ENCODE measurements around the gene PJA2.

PJA2 gene

GRCh38 chr5:109347252-109347888 is 62.4 kb downstream of the PJA2 start:
- no peak for DNase-seq (ENCODE audit: low read depth)

- no peak for DNase-seq (ENCODE audit: low read depth)
Observed at GRCh38 chr5:109345699-109346098, 64.1 kb downstream of the PJA2 start.

- no peak for DNase-seq (ENCODE audit: low read depth)
Observed at GRCh38 chr5:109340351-109340750, 69.4 kb downstream of the PJA2 start.

DNA sequence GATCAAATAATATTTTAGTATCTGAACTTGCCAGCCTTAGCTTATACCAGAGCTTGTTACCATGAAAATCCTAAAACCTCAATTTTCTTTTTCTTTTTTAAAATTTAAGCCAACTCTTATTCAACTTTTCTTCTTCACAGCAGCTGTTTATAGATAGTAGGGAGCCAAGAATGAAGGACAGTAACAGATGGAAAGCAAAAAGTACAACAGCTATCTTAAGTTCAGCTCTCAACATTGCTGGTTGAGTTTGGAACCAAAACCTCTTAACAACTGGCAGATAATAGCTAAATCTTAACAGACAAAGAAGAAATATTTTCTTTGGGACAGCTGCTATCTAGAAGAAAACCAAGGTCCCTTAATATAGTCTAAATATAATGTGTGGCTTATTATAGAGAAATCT is 74.7 kb downstream of the PJA2 start:
- no peak for DNase-seq (ENCODE audit: low read depth)

GRCh38 chr5:109334056-109334455 is 75.7 kb downstream of the PJA2 start:
- DNase-seq (ENCODE audit: low read depth): no peak

DNA sequence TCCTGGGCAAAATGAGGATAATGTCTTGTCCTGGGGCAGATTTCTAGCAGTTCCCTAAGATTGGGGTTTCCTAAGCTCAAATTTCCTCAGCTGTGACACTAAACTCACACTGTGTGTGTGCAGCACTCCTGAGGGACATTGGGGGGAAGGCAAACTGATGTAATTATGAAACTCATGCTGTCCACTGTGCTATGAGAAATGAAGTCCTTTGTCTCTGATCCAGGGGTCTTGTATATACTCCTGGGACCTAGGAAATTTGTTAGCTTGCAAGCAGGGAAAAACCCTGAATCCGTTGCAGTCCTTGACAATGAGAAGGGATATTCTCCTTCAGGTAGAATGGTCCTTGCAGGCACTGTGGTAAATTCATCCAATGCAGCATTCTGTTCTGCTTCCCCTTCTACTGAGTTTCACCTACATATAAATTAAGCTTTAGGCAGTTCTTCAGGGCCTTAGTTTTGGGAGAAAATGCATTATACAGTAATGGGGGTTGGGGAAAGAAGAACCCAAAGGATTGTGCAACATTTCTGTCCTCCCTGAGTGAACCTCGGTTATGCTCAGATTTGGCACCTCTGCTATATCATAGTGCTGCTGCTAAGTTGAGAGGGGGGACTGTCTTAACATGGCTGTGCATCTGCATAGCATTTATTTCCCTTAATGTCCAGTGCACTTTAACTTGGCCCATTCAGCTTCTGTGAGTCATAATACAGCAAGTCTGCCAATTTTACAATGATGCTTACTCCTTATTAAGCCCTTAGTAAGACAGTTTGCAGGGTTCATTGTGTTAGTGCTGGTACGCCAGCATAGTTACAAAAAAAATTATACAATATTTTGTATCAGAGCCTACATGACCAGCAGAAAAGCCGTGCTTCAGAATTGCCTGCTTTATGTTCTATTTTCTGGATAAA is 80.2 kb downstream of the PJA2 start:
- DNase-seq (ENCODE audit: low read depth): no peak

- no peak for DNase-seq (ENCODE audit: low read depth)
Observed at GRCh38 chr5:109328626-109329025, 81.1 kb downstream of the PJA2 start.

- DNase-seq (ENCODE audit: low read depth): no peak
Observed at GRCh38 chr5:109327570-109327969, 82.2 kb downstream of the PJA2 start.

DNA sequence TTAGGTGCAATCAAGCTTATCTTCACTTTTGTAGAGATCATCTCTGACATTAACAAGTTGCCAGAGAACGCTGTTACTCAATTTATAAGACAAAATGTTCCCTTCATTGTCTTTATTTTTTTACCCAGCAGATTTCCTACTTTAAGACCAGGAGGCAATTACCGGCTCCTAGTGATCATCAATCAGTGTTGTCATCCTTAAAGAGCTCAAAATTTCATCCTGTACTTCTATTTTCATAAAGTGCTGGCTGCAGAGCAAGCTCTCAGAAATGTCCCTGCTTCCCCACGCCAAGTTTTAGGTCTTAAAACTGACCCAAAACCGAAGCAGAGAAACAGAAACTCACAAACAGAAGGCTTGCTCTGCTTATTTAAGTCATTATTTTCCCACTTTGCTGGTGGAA is 82.9 kb downstream of the PJA2 start:
- DNase-seq (ENCODE audit: low read depth): no peak

- DNase-seq (ENCODE audit: low read depth): no peak
Observed at GRCh38 chr5:109325456-109325855, 84.3 kb downstream of the PJA2 start.

DNA sequence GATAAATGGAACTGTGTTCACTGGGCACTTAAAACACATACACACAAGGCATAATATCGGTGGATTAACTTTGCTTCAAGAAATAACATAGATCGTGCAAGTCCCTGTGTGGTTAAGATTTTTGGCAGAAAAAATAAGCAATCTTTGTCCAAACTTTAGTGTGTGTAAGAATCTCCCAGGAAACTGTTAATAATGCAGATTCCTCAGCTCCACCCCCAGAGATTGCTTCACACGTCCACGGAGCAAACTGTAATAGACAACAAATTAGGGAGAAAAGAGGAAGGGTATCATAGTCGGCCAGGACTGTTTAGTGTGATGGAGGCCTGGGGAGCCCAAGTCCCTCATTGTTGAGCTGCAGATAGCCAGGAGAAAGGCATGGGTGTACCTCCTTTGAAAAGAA is 84.8 kb downstream of the PJA2 start:
- DNase-seq (ENCODE audit: low read depth): no peak

GRCh38 chr5:109324351-109324750 is 85.4 kb downstream of the PJA2 start:
- no peak for DNase-seq (ENCODE audit: low read depth)

DNA sequence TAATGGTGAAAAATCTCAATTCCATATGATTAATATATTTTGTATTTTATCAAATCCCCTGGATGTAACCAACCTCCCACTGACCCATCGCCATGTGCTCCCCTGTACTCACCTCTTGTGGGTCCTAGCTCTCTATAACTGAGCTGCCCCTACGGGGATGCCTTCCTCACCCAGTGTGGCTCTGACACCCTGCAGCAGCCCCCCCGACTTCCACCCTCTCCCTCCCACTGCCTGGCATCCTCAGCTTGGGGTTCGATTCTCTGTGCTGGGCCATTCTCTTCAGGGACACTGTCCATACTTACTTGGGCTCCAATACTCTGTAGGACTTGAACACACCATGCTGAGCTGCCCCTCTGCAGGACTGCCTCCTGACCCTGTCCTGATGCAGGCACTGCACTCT is 87.1 kb downstream of the PJA2 start:
- no peak for DNase-seq (ENCODE audit: low read depth)

- no peak for DNase-seq (ENCODE audit: low read depth)
Observed at GRCh38 chr5:109319351-109319750, 90.4 kb downstream of the PJA2 start.

DNA sequence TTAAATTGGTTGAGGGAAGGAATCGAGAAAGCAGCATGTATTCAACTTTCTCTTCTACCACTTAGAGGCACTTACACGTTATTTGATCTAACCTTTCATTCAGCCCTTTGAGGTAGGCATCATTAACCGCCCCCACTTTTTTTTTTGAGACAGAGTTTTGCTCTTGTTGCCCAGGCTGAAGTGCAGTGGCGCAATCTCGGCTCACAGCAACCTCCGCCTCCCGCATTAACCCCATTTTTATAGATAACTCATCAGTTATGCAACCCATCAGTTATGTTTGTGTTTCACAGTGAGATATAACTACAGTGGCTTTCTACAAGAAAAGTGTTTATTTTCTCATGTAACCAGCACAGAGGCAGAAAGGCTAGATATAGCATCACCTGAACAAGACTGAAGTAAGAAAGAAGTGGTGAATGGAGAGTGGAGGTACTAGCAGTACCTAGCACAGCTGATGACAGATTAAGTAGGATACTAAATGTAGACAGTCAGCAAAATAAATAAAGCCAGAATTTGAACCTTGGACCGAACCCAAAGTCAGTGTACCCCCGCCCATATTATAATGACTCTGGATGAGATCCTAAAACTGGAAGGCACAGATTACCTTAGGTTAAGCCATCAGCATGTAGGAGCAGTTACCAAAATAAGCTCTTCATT is 91.2 kb downstream of the PJA2 start:
- DNase-seq (ENCODE audit: low read depth): no peak

GRCh38 chr5:109316634-109317033 is 93.1 kb downstream of the PJA2 start:
- DNase-seq (ENCODE audit: low read depth): no peak

DNA sequence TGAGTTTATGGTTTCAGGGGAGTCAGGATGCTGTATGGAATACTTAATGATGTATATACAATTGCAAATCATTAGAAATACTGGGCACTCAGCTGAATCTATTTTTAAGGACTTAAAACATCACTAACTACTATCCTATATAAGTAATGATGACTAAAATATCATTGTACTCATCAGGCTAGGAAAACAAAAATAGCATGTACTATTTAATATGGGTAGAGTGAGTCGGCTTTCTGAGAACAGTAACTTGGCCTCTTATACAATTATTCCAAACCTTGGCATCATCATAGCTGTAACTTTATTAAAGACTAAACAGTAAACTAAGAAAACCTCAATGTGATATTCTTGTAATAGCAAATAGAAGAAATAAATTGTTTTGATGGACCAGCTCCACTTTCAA is 94.5 kb downstream of the PJA2 start:
- DNase-seq (ENCODE audit: low read depth): no peak

- DNase-seq (ENCODE audit: low read depth): no peak
Observed at GRCh38 chr5:109313127-109313526, 96.6 kb downstream of the PJA2 start.

- no peak for DNase-seq (ENCODE audit: low read depth)
Observed at GRCh38 chr5:109312695-109313094, 97.1 kb downstream of the PJA2 start.

- no peak for DNase-seq (ENCODE audit: low read depth)
Observed at GRCh38 chr5:109310315-109310714, 99.5 kb downstream of the PJA2 start.

DNA sequence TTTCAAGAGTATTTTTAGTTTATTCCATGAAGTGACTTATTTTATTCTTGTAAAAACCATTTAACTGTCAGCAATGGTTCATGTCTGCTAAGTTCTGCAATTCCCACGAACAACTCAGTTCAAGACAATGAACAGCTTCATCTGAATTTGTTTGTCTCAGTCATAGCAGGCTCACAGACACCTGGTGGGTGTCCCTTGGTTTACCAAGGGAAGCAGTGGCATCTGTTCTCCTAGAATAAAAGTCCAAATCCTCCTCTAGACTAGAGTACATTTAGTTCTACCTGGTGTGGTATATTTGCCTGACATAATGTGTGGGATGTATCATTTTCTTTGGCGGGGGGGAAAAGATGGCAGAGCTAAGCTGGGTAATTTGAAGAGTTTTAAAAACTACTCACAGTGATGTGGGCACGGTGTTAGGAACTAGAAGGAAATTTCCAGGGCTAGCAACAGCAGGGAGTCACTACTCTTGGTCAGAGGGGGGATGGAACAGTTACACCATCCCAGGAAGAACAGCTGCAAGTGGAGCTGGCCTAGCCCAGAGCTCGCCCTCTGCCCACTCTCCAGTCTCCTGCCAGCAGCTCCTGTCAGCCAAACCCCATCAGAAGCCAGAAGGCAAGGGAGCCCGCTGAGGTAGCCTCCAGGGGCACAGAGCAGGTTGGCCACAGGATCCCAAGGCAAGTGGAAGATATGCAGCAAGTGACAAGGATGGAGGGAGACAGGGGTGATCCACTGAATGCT is 100.3 kb downstream of the PJA2 start:
- no peak for DNase-seq (ENCODE audit: low read depth)

DNA sequence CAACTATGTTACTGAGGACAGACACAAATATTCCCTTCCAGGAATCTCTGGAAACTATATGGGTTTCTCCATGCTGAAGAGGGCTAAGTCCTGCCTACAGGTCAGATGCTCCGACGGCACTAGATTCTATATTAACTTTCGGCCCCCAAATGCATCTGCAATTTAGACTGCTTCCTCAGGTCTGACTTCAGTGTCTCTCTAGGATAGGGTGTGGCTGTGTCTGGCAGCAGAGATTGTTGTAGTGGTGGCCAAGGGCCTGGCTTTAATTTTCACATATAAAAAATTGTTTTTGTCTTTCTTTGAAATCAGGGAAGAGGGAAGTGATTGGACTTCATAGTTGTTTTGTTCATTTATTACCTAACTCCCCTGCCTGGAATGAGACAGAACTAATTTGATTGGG is 101.8 kb downstream of the PJA2 start:
- DNase-seq (ENCODE audit: low read depth): no peak

Data from stimulated activated CD4-positive, alpha-beta T cell treated with anti-CD3 and anti-CD28 coated beads, Interleukin-2, amount 100 ng/mL, for 4 hours (primary cell).